IMR-90 (cell line): Measurements from ENCODE around the gene TSC2. TPM values are rescaled to one million over a fixed set of nuclear protein-coding genes. Genes with fewer than 3 reads are reported as not detected.

Experiments used
- ATAC-seq: fragments of 200-7000 bp; cut with Tn5 transposase; 2 replicates; pipeline ENCODE4 v1.9.1; 2020; ENCODE audit warnings: low read depth, mild to moderate bottlenecking, moderate library complexity
- BruUV-seq: library from RNA; stranded (reverse); fragments of 400-500 nt; replicated peaks from 2 replicates; lab custom pipeline; 2021; lab: Mats Ljungman, UMichigan
- CTCF ChIA-PET: fragments of 300-600 bp; formaldehyde crosslinking; extraction: SDS; loops from one replicate; lab custom pipeline; 2021; ENCODE audit warnings: antibody characterized with exemption; lab: Yijun Ruan, JAX
- POLR2A ChIA-PET: fragments of 300-600 bp; sonication (Branson Sonifier 250); formaldehyde crosslinking; loops from one replicate; lab custom pipeline; 2022; ENCODE audit warnings: antibody characterized with exemption; ENCODE audit not compliant: unreplicated experiment; lab: Charles Lee
- DNase-seq: peaks from one replicate; pipeline ENCODE4 v3.0.0; 2013
- H2AFZ ChIP-seq: replicated peaks from 2 replicates; pipeline ENCODE3; 2013; ENCODE audit warnings: low read length, mild to moderate bottlenecking; ENCODE audit not compliant: poor library complexity
- H2AK5ac ChIP-seq: 2 replicates; pipeline ENCODE4 v1.6.1; 2013; ENCODE audit warnings: low read depth, low read length, inconsistent platforms
- H2AK9ac ChIP-seq: replicated peaks from 2 replicates; pipeline ENCODE3; 2013; ENCODE audit warnings: mild to moderate bottlenecking, low read depth, low read length, moderate library complexity; ENCODE audit not compliant: poor library complexity
- H2BK120ac ChIP-seq: 2 replicates; pipeline ENCODE4 v1.6.1; 2013; ENCODE audit warnings: low read depth, low read length, inconsistent platforms
- H2BK15ac ChIP-seq: 3 replicates; pipeline ENCODE4 v1.6.1; 2013; ENCODE audit warnings: low read depth, low read length, inconsistent platforms
- H2BK20ac ChIP-seq: 2 replicates; pipeline ENCODE4 v1.6.1; 2013; ENCODE audit warnings: low read depth, mild to moderate bottlenecking, inconsistent platforms, low read length, moderate library complexity
- H2BK5ac ChIP-seq: 2 replicates; pipeline ENCODE4 v1.6.1; 2013; ENCODE audit warnings: mild to moderate bottlenecking, low read depth, low read length, inconsistent platforms; ENCODE audit not compliant: poor library complexity, severe bottlenecking
- H3K14ac ChIP-seq: replicated peaks from 2 replicates; pipeline ENCODE4 v1.6.1; 2013; ENCODE audit warnings: low read depth, low read length, inconsistent platforms
- H3K18ac ChIP-seq: 2 replicates; pipeline ENCODE4 v1.6.1; 2013; ENCODE audit warnings: low read depth, low read length, control low read depth
- H3K23ac ChIP-seq: 2 replicates; pipeline ENCODE4 v1.6.1; 2013; ENCODE audit warnings: low read depth, low read length, inconsistent platforms
- H3K27ac ChIP-seq: 2 replicates; pipeline ENCODE4 v1.5.1; 2013; ENCODE audit warnings: mild to moderate bottlenecking, control low read depth, low read length; ENCODE audit not compliant: insufficient read depth
- H3K27me3 ChIP-seq: 2 replicates; pipeline ENCODE4 v1.6.1; 2013; ENCODE audit warnings: low read length; ENCODE audit not compliant: control insufficient read depth, insufficient read depth
- H3K36me3 ChIP-seq: 2 replicates; pipeline ENCODE4 v1.6.1; 2013; ENCODE audit warnings: low read length, mixed read lengths; ENCODE audit not compliant: control insufficient read depth, insufficient read depth
- H3K4ac ChIP-seq: 2 replicates; pipeline ENCODE4 v1.6.1; 2013; ENCODE audit warnings: low read depth, low read length, inconsistent platforms
- H3K4me1 ChIP-seq: 2 replicates; pipeline ENCODE4 v1.6.1; 2013; ENCODE audit warnings: low read length, mixed read lengths; ENCODE audit not compliant: control insufficient read depth, insufficient read depth
- H3K4me2 ChIP-seq: 2 replicates; pipeline ENCODE4 v1.6.1; 2013; ENCODE audit warnings: low read depth, mild to moderate bottlenecking, control low read depth, low read length, moderate library complexity
- H3K4me3 ChIP-seq: 2 replicates; pipeline ENCODE4 v1.5.1; 2013; ENCODE audit warnings: low read depth, mild to moderate bottlenecking, control low read depth, low read length, moderate library complexity; ENCODE audit not compliant: insufficient read depth
- H3K56ac ChIP-seq: 2 replicates; pipeline ENCODE4 v1.6.1; 2013; ENCODE audit warnings: low read length, inconsistent platforms; ENCODE audit not compliant: insufficient read depth; ENCODE audit errors: extremely low read depth
- H3K79me1 ChIP-seq, 2 experiments: 2 replicates each; pipeline ENCODE4 v1.6.1; 2013; ENCODE audit warnings: low read length in 2 of 2, inconsistent platforms in 1 of 2, low read depth in 1 of 2
- H3K9ac ChIP-seq: 2 replicates; pipeline ENCODE4 v1.6.1; 2013; ENCODE audit warnings: low read depth, low read length, control low read depth
- H3K9me1 ChIP-seq: 2 replicates; pipeline ENCODE4 v1.6.1; 2013; ENCODE audit warnings: low read length, inconsistent platforms; ENCODE audit not compliant: insufficient read depth
- H3K9me3 ChIP-seq: 2 replicates; pipeline ENCODE4 v1.6.1; 2013; ENCODE audit warnings: low read length; ENCODE audit not compliant: control insufficient read depth, insufficient read depth
- H4K20me1 ChIP-seq: 2 replicates; pipeline ENCODE4 v1.6.1; 2013; ENCODE audit warnings: low read length, inconsistent platforms; ENCODE audit not compliant: insufficient read depth
- H4K5ac ChIP-seq: 2 replicates; pipeline ENCODE4 v1.6.1; 2013; ENCODE audit warnings: mild to moderate bottlenecking, low read depth, low read length, control low read depth
- H4K8ac ChIP-seq, 2 experiments: 2 replicates each; pipeline ENCODE4 v1.6.1; 2013; ENCODE audit warnings: low read depth in 2 of 2, low read length in 2 of 2, control low read depth in 1 of 2, inconsistent platforms in 1 of 2
- H4K91ac ChIP-seq: 2 replicates; pipeline ENCODE4 v1.6.1; 2013; ENCODE audit warnings: low read depth, low read length, inconsistent platforms; ENCODE audit not compliant: insufficient read depth
- CHD1 ChIP-seq: IDR thresholded peaks from 2 replicates; pipeline ENCODE4 v1.6.1; 2012; ENCODE audit warnings: low read depth, low read length, improper control_type of control experiment
- MAZ ChIP-seq: IDR thresholded peaks from 2 replicates; pipeline ENCODE4 v1.6.1; 2012; ENCODE audit warnings: low read depth, mild to moderate bottlenecking, low read length, improper control_type of control experiment, moderate library complexity, borderline replicate concordance
- WGBS, 2 experiments: methylation state at CpG; one replicate each; pipeline versions ENCODE4 v1.1.5 to v1.1.7; 2013; ENCODE audit warnings: missing lambda C conversion rate in 2 of 2; ENCODE audit not compliant: insufficient read length in 1 of 2; ENCODE audit errors: extremely low coverage in 2 of 2; 5-methylcytosine and 5-hydroxymethylcytosine counted together
- dilution Hi-C: fragments of 300-500 bp; cut with HindIII; formaldehyde crosslinking; loops from one replicate; pipeline ENCODE4 v1.14.3; 2018; ENCODE audit warnings: low sequenced_read_pairs; ENCODE audit not compliant: unreplicated experiment
- in situ Hi-C: fragments of 300-500 bp; cut with MboI; formaldehyde crosslinking; loops from 3 replicates; pipeline ENCODE4 v1.14.3; 2019; ENCODE audit warnings: low sequenced_read_pairs, inconsistent platforms, mixed read lengths
- intact Hi-C: fragments of 100-400 bp; cut with micrococcal nuclease; formaldehyde crosslinking; loops from 2 replicates; pipeline ENCODE4 v1.10.0; 2022
- polyA plus RNA-seq, 3 experiments: library from polyadenylated mRNA; depleted of rRNA; stranded (reverse); fragments of >200 nt; gene quantifications; 2 replicates each; pipeline ENCODE4 v1.2.3, GENCODE V29; 2012; ENCODE audit warnings: low replicate concordance in 1 of 3
- total RNA-seq: library from RNA; depleted of rRNA; stranded (reverse); fragments of >200 nt; gene quantifications from 2 replicates; pipeline ENCODE4 v1.2.3, GENCODE V29; 2012

Gene TSC2
- total and polyA plus RNA-seq, 2 of the 4 experiments (the other 2 are of a cell fraction), result 31.4 to 88.6 TPM

- TF ChIP-seq MAZ, result no peak
Observed at GRCh38 chr16:2043667-2044451, 3.9 kb upstream of the TSC2 start (continued).

GRCh38 chr16:2044541-2044940 is 3.2 kb upstream of the TSC2 start:
- H3K9ac ChIP-seq, result no peak overlapping the region
- H4K20me1 ChIP-seq, result no peaks in the 10 kb centered on the region; the same call in none of the 2 replicates
- no peak overlapping the region for H2BK5ac ChIP-seq
- no peak overlapping the region for H3K23ac ChIP-seq
- ChIA-PET POLR2A (interaction anchor here (1.5 kb wide), 1 partner anchor 11 kb away, joined by 6 read pairs; no protein-coding TSS in a partner anchor), CTCF (no interaction called here)
- no peak overlapping the region for H2AK9ac ChIP-seq
- peaks cover 5% of the 10 kb centered on the region; the same call in 1 of the 2 replicates for H3K36me3 ChIP-seq
- no peak overlapping the region for H3K18ac ChIP-seq
- H2AFZ ChIP-seq, result no peak overlapping the region
- WGBS, 2 experiments, result 93% methylated on average over 12 of the region's 22 CpGs; no CpG with 5 or more reads in 1 of the 2 experiments
- H3K56ac ChIP-seq, result no peak overlapping the region
- 0 out of 2 replicates have a peak overlapping the region, but pooled peaks have one; percentile 13 for H2AK5ac ChIP-seq
- no peaks in the 10 kb centered on the region for H3K9me3 ChIP-seq
- no peaks in the 10 kb centered on the region for H3K27me3 ChIP-seq
- intact Hi-C loops (no loop called here), in situ Hi-C loops (no loop called here), dilution Hi-C loops (no loop called here)
- BruUV-seq, result no TSS peak
- H2BK15ac ChIP-seq, result no peak overlapping the region
- no peak overlapping the region for H2BK20ac ChIP-seq
- no peak overlapping the region for H4K5ac ChIP-seq
- H4K8ac ChIP-seq, result no peak overlapping the region
- H3K4me1 ChIP-seq, result peaks cover 29% of the 10 kb centered on the region
- TF ChIP-seq CHD1, result no peak
- H3K4me2 ChIP-seq, result no peak overlapping the region
- DNase-seq, result no peak
- H2BK120ac ChIP-seq, result no peak overlapping the region
- no peak for ATAC-seq
- H3K4me3 ChIP-seq, result no peak overlapping the region
- H3K9me1 ChIP-seq, result peaks cover 13% of the 10 kb centered on the region
- no peak overlapping the region for H4K91ac ChIP-seq
- H3K79me1 ChIP-seq, result peaks cover 21 to 46% of the 10 kb centered on the region in 2 experiments
- H3K14ac ChIP-seq, result no peak overlapping the region
- H3K27ac ChIP-seq, result no peak overlapping the region
- H3K4ac ChIP-seq, result no peak overlapping the region
